H1 (cell line): ENCODE results near the gene KAT5. TPM values are rescaled to one million over a fixed set of nuclear protein-coding genes. Genes with fewer than 3 reads are reported as not detected.

Experiments used
- CTCF ChIA-PET: fragments of 300-600 bp; sonication (Branson Sonifier 250); formaldehyde crosslinking; loops from one replicate; lab custom pipeline; 2021; ENCODE audit not compliant: partially characterized antibody; lab: Charles Lee
- POLR2A ChIA-PET: fragments of 300-600 bp; sonication (Branson Sonifier 250); formaldehyde crosslinking; loops from one replicate; lab custom pipeline; 2021; ENCODE audit warnings: inconsistent platforms; ENCODE audit not compliant: partially characterized antibody; lab: Charles Lee
- DNase-seq, 2 experiments: peaks; one replicate each; pipeline versions ENCODE4 v3.0.0 to v3.0.0-alpha.2; 2010 to 2022; ENCODE audit warnings: low spot score in 2 of 2, low read depth in 1 of 2, mixed read lengths in 1 of 2
- FAIRE-seq: peaks from 2 replicates; lab custom pipeline; 2011; peaks lifted over from hg19 to GRCh38; lab: Jason Lieb, UNC
- H2AFZ ChIP-seq: 2 replicates; pipeline ENCODE4 v1.8.1; 2012; ENCODE audit warnings: low read length, inconsistent platforms
- H2AK5ac ChIP-seq: 2 replicates; pipeline ENCODE4 v1.6.1; 2013; ENCODE audit warnings: low read depth, low read length
- H2BK120ac ChIP-seq: replicated peaks from 2 replicates; pipeline ENCODE3; 2013; ENCODE audit warnings: low read depth, low read length, inconsistent platforms
- H2BK12ac ChIP-seq: 2 replicates; pipeline ENCODE4 v1.6.1; 2013; ENCODE audit warnings: low read depth, low read length
- H2BK15ac ChIP-seq: 2 replicates; pipeline ENCODE4 v1.6.1; 2013; ENCODE audit warnings: low read length
- H2BK20ac ChIP-seq: 2 replicates; pipeline ENCODE4 v1.6.1; 2013; ENCODE audit warnings: low read length
- H2BK5ac ChIP-seq: 2 replicates; pipeline ENCODE4 v1.6.1; 2013; ENCODE audit warnings: low read depth, low read length
- H3K14ac ChIP-seq: 2 replicates; pipeline ENCODE4 v1.6.1; 2013; ENCODE audit warnings: inconsistent platforms; ENCODE audit not compliant: insufficient read length
- H3K18ac ChIP-seq: 2 replicates; pipeline ENCODE4 v1.6.1; 2013; ENCODE audit warnings: low read length; ENCODE audit errors: extremely low read depth
- H3K23ac ChIP-seq: 2 replicates; pipeline ENCODE4 v1.6.1; 2013; ENCODE audit warnings: inconsistent platforms; ENCODE audit not compliant: insufficient read length
- H3K23me2 ChIP-seq: 2 replicates; pipeline ENCODE4 v1.6.1; 2013; ENCODE audit warnings: low read depth, low read length
- H3K27ac ChIP-seq: 2 replicates; pipeline ENCODE4 v1.6.1; 2011; ENCODE audit warnings: low read depth, low read length, inconsistent platforms
- H3K27me3 ChIP-seq, 4 experiments: replicated peaks in 1 of 4; 1 replicate in 1 of 4; 2 replicates in 3 of 4; pipeline versions ENCODE4 v1.6.1 to v1.8.1; 2011 to 2013; ENCODE audit warnings: low read length in 3 of 4, mild to moderate bottlenecking in 3 of 4, inconsistent platforms in 2 of 4, mixed read lengths in 2 of 4, moderate library complexity in 1 of 4; ENCODE audit not compliant: control insufficient read depth in 3 of 4, insufficient read depth in 3 of 4; ENCODE audit errors: extremely low read depth in 1 of 4
- H3K36me3 ChIP-seq, 4 experiments: 2 replicates each; pipeline versions ENCODE4 v1.6.1 to v1.8.1; 2011 to 2013; ENCODE audit warnings: mild to moderate bottlenecking in 4 of 4, low read length in 3 of 4, moderate library complexity in 2 of 4, control low read depth in 1 of 4, inconsistent platforms in 1 of 4; ENCODE audit not compliant: insufficient read depth in 4 of 4, control insufficient read depth in 2 of 4
- H3K4ac ChIP-seq: replicated peaks from 2 replicates; pipeline ENCODE3; 2013; ENCODE audit warnings: low read length, low read depth, mixed read lengths, inconsistent platforms; ENCODE audit not compliant: insufficient read length
- H3K4me1 ChIP-seq, 4 experiments: replicated peaks in 1 of 4; 1 replicate in 1 of 4; 2 replicates in 3 of 4; pipeline versions ENCODE4 v1.6.1 to v1.8.1; 2011 to 2013; ENCODE audit warnings: low read length in 3 of 4, inconsistent platforms in 2 of 4, mixed read lengths in 1 of 4; ENCODE audit not compliant: insufficient read depth in 4 of 4, control insufficient read depth in 3 of 4
- H3K4me2 ChIP-seq, 2 experiments: 2 replicates each; pipeline versions ENCODE4 v1.6.1 to v1.8.1; 2011 to 2013; ENCODE audit warnings: low read depth in 2 of 2, low read length in 2 of 2, control low read depth in 1 of 2, inconsistent platforms in 1 of 2, mild to moderate bottlenecking in 1 of 2; ENCODE audit not compliant: insufficient read depth in 1 of 2
- H3K4me3 ChIP-seq, 4 experiments: fragments of 200-600, 300-600 bp in 1 of 4; sonication (generic), shearing (Covaris generic), sonication (Bioruptor Twin) in 1 of 4; 2 replicates each; pipeline versions ENCODE4 v1.5.1 to v1.8.1; 2011 to 2016; ENCODE audit warnings: low read length in 4 of 4, low read depth in 3 of 4, control low read depth in 2 of 4, inconsistent platforms in 2 of 4, mild to moderate bottlenecking in 2 of 4, mixed read lengths in 1 of 4, moderate library complexity in 1 of 4; ENCODE audit not compliant: insufficient read depth in 2 of 4; ENCODE audit errors: extremely low read depth in 1 of 4
- H3K56ac ChIP-seq: replicated peaks from 2 replicates; pipeline ENCODE3; 2013; ENCODE audit warnings: low read depth, mild to moderate bottlenecking, mixed read lengths, low read length, inconsistent platforms; ENCODE audit not compliant: insufficient read length
- H3K79me1 ChIP-seq: 2 replicates; pipeline ENCODE4 v1.6.1; 2013; ENCODE audit warnings: low read depth, low read length, control low read depth
- H3K79me2 ChIP-seq, 2 experiments: 2 replicates each; pipeline versions ENCODE4 v1.6.1 to v1.8.1; 2012 to 2013; ENCODE audit warnings: low read length in 2 of 2, mild to moderate bottlenecking in 2 of 2, inconsistent platforms in 1 of 2; ENCODE audit not compliant: insufficient read depth in 2 of 2, control insufficient read depth in 1 of 2
- H3K9ac ChIP-seq, 4 experiments: replicated peaks in 1 of 4; 1 replicate in 1 of 4; 2 replicates in 3 of 4; pipeline versions ENCODE4 v1.6.1 to v1.8.1; 2011 to 2013; ENCODE audit warnings: low read depth in 3 of 4, low read length in 3 of 4, control low read depth in 2 of 4, mild to moderate bottlenecking in 2 of 4, moderate library complexity in 2 of 4, inconsistent platforms in 1 of 4; ENCODE audit errors: extremely low read depth in 1 of 4
- H3K9me3 ChIP-seq, 2 experiments: 2 replicates each; pipeline versions ENCODE4 v1.6.1 to v1.8.1; 2012 to 2013; ENCODE audit warnings: mild to moderate bottlenecking in 2 of 2, moderate library complexity in 2 of 2, control low read depth in 1 of 2, inconsistent platforms in 1 of 2, low read depth in 1 of 2, low read length in 1 of 2, mixed read lengths in 1 of 2; ENCODE audit not compliant: insufficient read depth in 2 of 2
- H4K20me1 ChIP-seq, 2 experiments: replicated peaks in 1 of 2; 2 replicates each; pipeline versions ENCODE3 to v1.8.1; 2011 to 2013; ENCODE audit warnings: inconsistent platforms in 2 of 2, low read length in 2 of 2, mild to moderate bottlenecking in 1 of 2; ENCODE audit not compliant: insufficient read depth in 2 of 2, control insufficient read depth in 1 of 2
- H4K5ac ChIP-seq: 2 replicates; pipeline ENCODE4 v1.6.1; 2013; ENCODE audit warnings: low read length, low read depth, mixed read lengths, inconsistent platforms; ENCODE audit not compliant: insufficient read length
- H4K8ac ChIP-seq: 2 replicates; pipeline ENCODE4 v1.8.0; 2013; ENCODE audit warnings: mild to moderate bottlenecking, moderate library complexity, low read length, inconsistent platforms; ENCODE audit not compliant: insufficient read depth; ENCODE audit errors: extremely low read depth
- H4K91ac ChIP-seq: replicated peaks from 2 replicates; pipeline ENCODE3; 2013; ENCODE audit warnings: low read length, mixed read lengths, inconsistent platforms; ENCODE audit not compliant: insufficient read length
- BACH1 ChIP-seq: IDR thresholded peaks from 2 replicates; pipeline ENCODE4 v1.6.1; 2012; ENCODE audit warnings: low read length, improper control_type of control experiment
- GTF2F1 ChIP-seq: IDR thresholded peaks from 2 replicates; pipeline ENCODE4 v1.6.1; 2012; ENCODE audit warnings: low read depth, low read length, improper control_type of control experiment, borderline replicate concordance
- NANOG ChIP-seq: IDR thresholded peaks from 2 replicates; pipeline ENCODE4 v1.6.1; 2011; ENCODE audit warnings: low read length, low read depth, mild to moderate bottlenecking, inconsistent platforms; ENCODE audit not compliant: insufficient read depth, poor library complexity, severe bottlenecking
- NRF1 ChIP-seq: IDR thresholded peaks from 2 replicates; pipeline ENCODE4 v1.6.1; 2011; ENCODE audit warnings: mild to moderate bottlenecking, low read depth, low read length, improper control_type of control experiment
- RXRA ChIP-seq: IDR thresholded peaks from 2 replicates; pipeline ENCODE4 v1.6.1; 2011; ENCODE audit warnings: low read depth, mild to moderate bottlenecking, low read length, moderate library complexity; ENCODE audit not compliant: insufficient read depth
- SAP30 ChIP-seq: fragments of 300-600 bp; sonication (generic); IDR thresholded peaks from 2 replicates; pipeline ENCODE4 v1.7.1; 2012; ENCODE audit warnings: low read length, moderate library complexity, mild to moderate bottlenecking, inconsistent platforms; ENCODE audit not compliant: insufficient read depth, insufficient replicate concordance
- SIN3A ChIP-seq, 2 experiments: IDR thresholded peaks in 1 of 2; conservative IDR thresholded peaks in 1 of 2; 2 replicates each; pipeline ENCODE4 v1.6.1; 2011 to 2012; ENCODE audit warnings: low read length in 2 of 2, improper control_type of control experiment in 1 of 2, low read depth in 1 of 2, mild to moderate bottlenecking in 1 of 2
- SIRT6 ChIP-seq: IDR thresholded peaks from one replicate; pipeline ENCODE4 v1.7.1; 2012; ENCODE audit warnings: low read length, inconsistent platforms
- SRF ChIP-seq: IDR thresholded peaks from 2 replicates; pipeline ENCODE4 v1.6.1; 2011; ENCODE audit warnings: mild to moderate bottlenecking, low read depth, low read length, moderate library complexity
- TAF1 ChIP-seq: IDR thresholded peaks from 2 replicates; pipeline ENCODE4 v1.6.1; 2011; ENCODE audit warnings: mild to moderate bottlenecking, low read depth, low read length
- WGBS, 2 experiments: shearing (Covaris generic) in 1 of 2; methylation state at CpG; one replicate each; pipeline versions ENCODE4 v1.1.6 to v1.1.7; 2013 to 2015; ENCODE audit warnings: low lambda C conversion rate in 2 of 2, mixed read lengths in 2 of 2, inconsistent platforms in 1 of 2, low coverage in 1 of 2, missing lambda C conversion rate in 1 of 2; ENCODE audit not compliant: insufficient replicate concordance in 2 of 2, insufficient coverage in 1 of 2, insufficient read length in 1 of 2; ENCODE audit errors: extremely low coverage in 1 of 2, missing lambda C conversion rate in 1 of 2; 5-methylcytosine and 5-hydroxymethylcytosine counted together
- polyA plus RNA-seq, 7 experiments: library from polyadenylated mRNA; depleted of rRNA in 3 of 7; stranded (reverse) in 5 of 7; unstranded in 2 of 7; fragments of >200 nt in 5 of 7; fragments of 200-250 nt in 2 of 7; gene quantifications; 1 replicate in 5 of 7; 2 replicates in 1 of 7; 4 replicates in 1 of 7; pipeline versions ENCODE4 v1.2.1 to v1.2.3, GENCODE V29; 2011 to 2013; ENCODE audit warnings: missing spikeins in 2 of 7, mixed read lengths in 2 of 7
- total RNA-seq: library from RNA; stranded (reverse); fragmentation: NEBNext Ultra II Directional; extraction: Animal tissue kit (Norgen Biotek cat#: 25700); gene quantifications from 2 replicates; pipeline ENCODE4 v1.2.1, GENCODE V29; 2021
- TF ChIP-seq, protein P1 (sequence below): IDR thresholded peaks from 2 replicates; pipeline ENCODE4 v1.6.1; 2011; ENCODE audit warnings: low read length, improper control_type of control experiment

The KAT5 gene
- total and polyA plus RNA-seq, 2 of the 8 experiments (the other 6 are each of a cell fraction or from before 2014, with no cell fraction given) = 26.7 to 37.4 TPM

DNA sequence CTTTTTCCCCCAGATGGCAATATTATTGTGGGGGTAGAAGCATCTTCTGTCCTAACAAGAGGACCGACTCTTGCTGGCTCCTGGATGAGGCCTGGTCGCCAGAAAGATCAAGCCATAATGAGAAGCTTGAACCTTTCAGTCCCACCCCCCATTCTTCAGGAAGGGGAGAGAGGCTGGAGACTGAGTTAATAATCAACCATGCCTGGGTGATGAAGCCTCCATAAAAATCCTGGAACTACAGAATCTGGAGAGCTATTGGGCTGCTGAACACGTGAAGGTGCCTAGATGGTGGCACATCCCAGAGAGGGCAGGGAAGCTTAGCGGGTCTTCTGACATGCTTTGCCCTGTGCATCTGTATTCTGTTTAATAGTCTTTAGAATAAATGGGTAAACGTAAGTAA, 52.4 kb downstream of the KAT5 start:
- H3K4me2 ChIP-seq = no peak overlapping the region
- no peaks in the 10 kb centered on the region for H3K27me3 ChIP-seq
- DNase-seq = no peak
- no peak overlapping the region for H2BK12ac ChIP-seq
- H3K14ac ChIP-seq = no peak overlapping the region
- no peaks in the 10 kb centered on the region for H3K79me1 ChIP-seq
- no peak overlapping the region for H2BK15ac ChIP-seq
- H3K9ac ChIP-seq = no peak overlapping the region
- WGBS, 2 experiments = 61% methylated on average over 5 of the region's 5 CpGs; no CpG with 5 or more reads in 1 of the 2 experiments
- no peak overlapping the region for H3K56ac ChIP-seq
- H3K27ac ChIP-seq = no peak overlapping the region
- POLR2A ChIA-PET = interaction anchor here (1.1 kb wide), 1 partner anchor 21 kb away, joined by 3 read pairs; no protein-coding TSS in a partner anchor
- no peaks in the 10 kb centered on the region for H3K79me2 ChIP-seq
- no peak overlapping the region for H4K91ac ChIP-seq
- no peaks in the 10 kb centered on the region for H4K20me1 ChIP-seq
- no peak for FAIRE-seq
- no peak overlapping the region for H2BK5ac ChIP-seq
- no peaks in the 10 kb centered on the region for H3K23me2 ChIP-seq
- no peak overlapping the region for H4K5ac ChIP-seq
- CTCF ChIA-PET = interaction anchor here (2.2 kb wide), 1 partner anchor 15 kb away, joined by 7 read pairs; no protein-coding TSS in a partner anchor
- H3K4me3 ChIP-seq = no peak overlapping the region
- H4K8ac ChIP-seq = no peak overlapping the region
- H2BK120ac ChIP-seq = no peak overlapping the region
- H3K4ac ChIP-seq = no peak overlapping the region
- H3K36me3 ChIP-seq = no peaks in the 10 kb centered on the region
- no peaks in the 10 kb centered on the region for H3K4me1 ChIP-seq
- H3K9me3 ChIP-seq = peaks cover 0 to 10% of the 10 kb centered on the region in 2 experiments; a peak in 2 of 4 replicates
- no peak overlapping the region for H2BK20ac ChIP-seq
- H3K18ac ChIP-seq = no peak overlapping the region
- no peak overlapping the region for H2AK5ac ChIP-seq
- H3K23ac ChIP-seq = no peak overlapping the region
- H2AFZ ChIP-seq = no peak overlapping the region
- TF ChIP-seq SRF (no peak), GTF2F1 (no peak), NRF1 (no peak), NANOG (no peak), SIRT6 (no peak), RXRA (no peak), SAP30 (no peak), BACH1 (no peak), TAF1 (no peak), SIN3A (conservative IDR thresholded peaks at IDR 0.05 in 1 of 2, IDR thresholded peaks at IDR 0.05 in 1 of 2; ENCODE audit: low read depth in 1 of 2, low read length in 2 of 2) (no peak)
- TF ChIP-seq, protein P1, sequence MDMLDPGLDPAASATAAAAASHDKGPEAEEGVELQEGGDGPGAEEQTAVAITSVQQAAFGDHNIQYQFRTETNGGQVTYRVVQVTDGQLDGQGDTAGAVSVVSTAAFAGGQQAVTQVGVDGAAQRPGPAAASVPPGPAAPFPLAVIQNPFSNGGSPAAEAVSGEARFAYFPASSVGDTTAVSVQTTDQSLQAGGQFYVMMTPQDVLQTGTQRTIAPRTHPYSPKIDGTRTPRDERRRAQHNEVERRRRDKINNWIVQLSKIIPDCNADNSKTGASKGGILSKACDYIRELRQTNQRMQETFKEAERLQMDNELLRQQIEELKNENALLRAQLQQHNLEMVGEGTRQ = no peak
